PC-3 (cell line): ENCODE results near the gene FCRLB.

Source experiments
- CTCF ChIP-seq: fragments of 300-600 bp; sonication (generic); conservative IDR thresholded peaks from 2 replicates; pipeline ENCODE4 v1.5.1; 2017; ENCODE audit warnings: antibody characterized with exemption, low read depth, mild to moderate bottlenecking, low read length
- EZH2 ChIP-seq: fragments of 300-600 bp; sonication (generic); IDR thresholded peaks from one replicate; pipeline ENCODE4 v1.6.1; 2017; ENCODE audit warnings: antibody characterized with exemption, mild to moderate bottlenecking, low read length; ENCODE audit not compliant: unreplicated experiment

GRCh38 chr1:161691846-161692245 lies 29.5 kb upstream of the FCRLB start:
- TF ChIP-seq CTCF (no peak), EZH2 (no peak)
